B cell (primary cell): ENCODE results near the gene CRYBA4. TPM values are rescaled to one million over a fixed set of nuclear protein-coding genes. Genes with fewer than 3 reads are reported as not detected.
A peak's percentile ranks its signal among the peaks of the same experiment; 100 is the strongest.

Source experiments
- ATAC-seq: fragments of 200-7000 bp; cut with Tn5 transposase; one replicate; pipeline ENCODE4 v1.10.0; 2021; ENCODE audit warnings: low read depth, mild to moderate bottlenecking, moderate number of reproducible peaks, moderate library complexity
- CTCF ChIA-PET: fragments of 350-600 bp; sonication (Branson Sonifier 250); formaldehyde crosslinking; loops from one replicate; lab custom pipeline; 2021; ENCODE audit warnings: antibody characterized with exemption, inconsistent platforms; lab: Charles Lee
- POLR2A ChIA-PET: fragments of 350-600 bp; sonication (Branson Sonifier 250); formaldehyde crosslinking; loops from one replicate; lab custom pipeline; 2021; ENCODE audit warnings: antibody characterized with exemption; lab: Charles Lee
- DNase-seq: peaks from one replicate; pipeline ENCODE4 v3.0.0; 2013
- H2AFZ ChIP-seq: 2 replicates; pipeline ENCODE4 v1.6.1; 2012; ENCODE audit warnings: mild to moderate bottlenecking, low read depth, low read length; ENCODE audit not compliant: insufficient read depth, poor library complexity, severe bottlenecking
- H3K27ac ChIP-seq, 2 donors: 1 replicate in 1 of 2; 2 replicates in 1 of 2; pipeline ENCODE4 v1.5.1; 2012 to 2013; ENCODE audit warnings: low read length in 2 of 2, mild to moderate bottlenecking in 2 of 2, moderate library complexity in 1 of 2
- H3K27me3 ChIP-seq, 4 experiments: fragments of 200-600 bp in 1 of 4; sonication (generic) in 1 of 4; replicated peaks in 1 of 4; 1 replicate in 2 of 4; 2 replicates in 2 of 4; pipeline versions ENCODE4 v1.6.1 to v1.7.0; 2013 to 2016; ENCODE audit warnings: low read length in 3 of 4, mild to moderate bottlenecking in 2 of 4, mixed read lengths in 1 of 4, moderate library complexity in 1 of 4; ENCODE audit not compliant: insufficient read depth in 4 of 4, control insufficient read depth in 3 of 4; ENCODE audit errors: control extremely low read depth in 1 of 4
- H3K36me3 ChIP-seq, 2 experiments: replicated peaks in 1 of 2; 1 replicate in 1 of 2; 2 replicates in 1 of 2; pipeline versions ENCODE4 v1.6.1 to v1.7.1; 2013; ENCODE audit warnings: low read length in 1 of 2; ENCODE audit not compliant: insufficient read depth in 2 of 2, control insufficient read depth in 1 of 2; ENCODE audit errors: control extremely low read depth in 1 of 2, extremely low read depth in 1 of 2
- H3K4me1 ChIP-seq, 2 donors: fragments of 200-600 bp in 1 of 2; sonication (generic) in 1 of 2; 1 replicate in 1 of 2; 2 replicates in 1 of 2; pipeline versions ENCODE4 v1.5.1 to v1.6.1; 2013 to 2017; ENCODE audit warnings: low read length in 2 of 2; ENCODE audit not compliant: control insufficient read depth in 2 of 2, insufficient read depth in 2 of 2
- H3K4me2 ChIP-seq: replicated peaks from 2 replicates; pipeline ENCODE3; 2012; ENCODE audit warnings: mild to moderate bottlenecking, low read depth, low read length; ENCODE audit not compliant: poor library complexity, severe bottlenecking
- H3K4me3 ChIP-seq, 5 experiments: fragments of 200-600 bp in 1 of 5; sonication (generic) in 1 of 5; 1 replicate in 3 of 5; 2 replicates in 2 of 5; pipeline versions ENCODE4 v1.5.1 to v1.7.0; 2011 to 2016; ENCODE audit warnings: low read length in 4 of 5, mild to moderate bottlenecking in 4 of 5, low read depth in 2 of 5, control low read depth in 1 of 5, moderate library complexity in 1 of 5; ENCODE audit not compliant: insufficient read depth in 1 of 5; ENCODE audit errors: control extremely low read depth in 1 of 5, extremely low read depth in 1 of 5
- H3K79me2 ChIP-seq: fragments of 200-600 bp; sonication (generic); one replicate; pipeline ENCODE4 v1.6.0; 2016; ENCODE audit warnings: low read length; ENCODE audit not compliant: control insufficient read depth, insufficient read depth
- H3K9ac ChIP-seq: fragments of 200-600 bp; sonication (generic); 2 replicates; pipeline ENCODE4 v1.6.1; 2017; ENCODE audit warnings: mild to moderate bottlenecking, low read length, moderate library complexity
- H3K9me3 ChIP-seq, 3 donors: one replicate each; pipeline versions ENCODE4 v1.6.1 to v1.7.1; 2013; ENCODE audit warnings: low read length in 2 of 3; ENCODE audit not compliant: control insufficient read depth in 2 of 3, insufficient read depth in 1 of 3; ENCODE audit errors: control extremely low read depth in 1 of 3
- H4K20me1 ChIP-seq: 2 replicates; pipeline ENCODE4 v1.6.0; 2012; ENCODE audit warnings: mild to moderate bottlenecking, low read length; ENCODE audit not compliant: insufficient read depth, control insufficient read depth, poor library complexity, severe bottlenecking
- H3K27ac Mint-ChIP-seq: one replicate; pipeline ENCODE4 v1.8.0; 2021; ENCODE audit warnings: mixed read lengths
- H3K27me3 Mint-ChIP-seq: one replicate; pipeline ENCODE4 v1.8.0; 2021; ENCODE audit warnings: mixed read lengths
- H3K4me1 Mint-ChIP-seq: one replicate; pipeline ENCODE4 v1.8.0; 2021; ENCODE audit warnings: mixed read lengths
- H3K4me3 Mint-ChIP-seq: one replicate; pipeline ENCODE4 v1.8.0; 2021; ENCODE audit warnings: mixed read lengths
- H3K9me3 Mint-ChIP-seq: one replicate; pipeline ENCODE4 v1.8.0; 2022; ENCODE audit warnings: mixed read lengths; ENCODE audit not compliant: insufficient read depth
- CTCF ChIP-seq: fragments of 200-600 bp; IDR thresholded peaks from one replicate; pipeline ENCODE4 v1.8.0; 2022; ENCODE audit warnings: antibody characterized with exemption, mild to moderate bottlenecking
- EZH2 ChIP-seq: IDR thresholded peaks from 2 replicates; pipeline ENCODE4 v1.6.1; 2012; ENCODE audit warnings: borderline replicate concordance, low read depth, mild to moderate bottlenecking, moderate library complexity, low read length; ENCODE audit not compliant: insufficient read depth, poor library complexity, severe bottlenecking
- WGBS: methylation state at CpG from one replicate; pipeline ENCODE4 v1.1.5; 2013; ENCODE audit warnings: missing lambda C conversion rate; ENCODE audit not compliant: insufficient coverage; 5-methylcytosine and 5-hydroxymethylcytosine counted together
- intact Hi-C: fragments of 100-400 bp; cut with micrococcal nuclease; formaldehyde crosslinking; loops from one replicate; pipeline ENCODE4 v1.10.0; 2022
- polyA plus RNA-seq: library from polyadenylated mRNA; depleted of rRNA; stranded (reverse); fragments of >200 nt; gene quantifications from 2 replicates; pipeline ENCODE4 v1.2.3, GENCODE V29; 2012
- total RNA-seq, 2 donors: library from RNA; stranded (reverse); fragments of 120-200 nt in 1 of 2; gene quantifications; 1 replicate in 1 of 2; 2 replicates in 1 of 2; pipeline versions ENCODE4 v1.2.3 to v1.2.4, GENCODE V29; 2013 to 2022

The CRYBA4 gene
- total and polyA plus RNA-seq, 2 donors (not counting 1 experiment from before 2014, with no cell fraction given): not detected

GRCh38 chr22:26675687-26676268, 54.0 kb downstream of the CRYBA4 start:
- Mint-ChIP-seq H3K27me3 (no peaks in the 10 kb centered on the region), H3K9me3 (no peaks in the 10 kb centered on the region), H3K27ac (peak overlapping the region; percentile 99), H3K4me1 (peaks cover 78% of the 10 kb centered on the region), H3K4me3 (no peak overlapping the region)
- H2AFZ ChIP-seq: no peak overlapping the region
- H3K27me3 ChIP-seq: no peaks in the 10 kb centered on the region
- peaks cover 68% of the 10 kb centered on the region for H3K79me2 ChIP-seq
- H3K4me3 ChIP-seq: no peak overlapping the region
- peaks cover 56% of the 10 kb centered on the region for H4K20me1 ChIP-seq
- TF ChIP-seq CTCF: no peak
- no peak for TF ChIP-seq EZH2
- H3K4me2 ChIP-seq: peak overlapping the region; percentile 96
- peak overlapping the region; percentile 93 to 97 for H3K27ac ChIP-seq
- no peak for ATAC-seq
- H3K9me3 ChIP-seq: peaks cover 0 to 13% (median 0%) of the 10 kb centered on the region in 3 donors
- DNase-seq: no peak
- intact Hi-C loops: loop anchor here (5.0 kb wide), 1 partner anchor 1332 kb away; no protein-coding TSS in a partner anchor
- H3K9ac ChIP-seq: no peak overlapping the region
- WGBS: 100% methylated on average over 1 of the region's 4 CpGs
- ChIA-PET POLR2A (no interaction called here), CTCF (interaction anchor here (1.2 to 4.1 kb wide), 3 partner anchors 9 to 278 kb away, joined by 3 to 15 read pairs (median 7); no protein-coding TSS in a partner anchor)
- peaks cover 51 to 69% of the 10 kb centered on the region in 2 donors for H3K4me1 ChIP-seq
- H3K36me3 ChIP-seq: peaks cover 0 to 12% of the 10 kb centered on the region in 2 experiments

- WGBS: 100% methylated on average over 4 of the region's 5 CpGs
- Mint-ChIP-seq H3K4me3 (no peak overlapping the region), H3K27me3 (no peaks in the 10 kb centered on the region), H3K4me1 (peaks cover 64% of the 10 kb centered on the region), H3K9me3 (no peaks in the 10 kb centered on the region), H3K27ac (peak overlapping the region; percentile 21)
- H3K27me3 ChIP-seq: no peaks in the 10 kb centered on the region
- peaks cover 7 to 25% of the 10 kb centered on the region in 2 experiments for H3K36me3 ChIP-seq
- H3K4me3 ChIP-seq: no peak overlapping the region
- peaks cover 0 to 9% (median under 1%) of the 10 kb centered on the region in 3 donors for H3K9me3 ChIP-seq
- peaks cover 37 to 54% of the 10 kb centered on the region in 2 donors for H3K4me1 ChIP-seq
- no peak overlapping the region for H2AFZ ChIP-seq
- peaks cover 82% of the 10 kb centered on the region for H3K79me2 ChIP-seq
- TF ChIP-seq EZH2: no peak
- H3K4me2 ChIP-seq: no peak overlapping the region
- DNase-seq (no peak), ATAC-seq (no peak)
- ChIA-PET POLR2A (no interaction called here), CTCF (interaction anchor here (0.7 to 4.1 kb wide), 2 partner anchors 12 to 203 kb away, joined by 3 to 15 read pairs; no protein-coding TSS in a partner anchor)
- H3K9ac ChIP-seq: no peak overlapping the region
- intact Hi-C loops: loop anchor here (5.0 kb wide), 1 partner anchor 1330 kb away; no protein-coding TSS in a partner anchor
- peaks cover 70% of the 10 kb centered on the region for H4K20me1 ChIP-seq
- H3K27ac ChIP-seq: no peak overlapping the region
These were observed 55.5 kb downstream of the CRYBA4 start for GRCh38 chr22:26677217-26677616.
